NCI-H146 treated with DMSO at 0.1 percent for 48 hours (cell line): Measurements from ENCODE around the gene UPK3A.
"Not testable (repeated sequence)": the region's sequence is repeated elsewhere in the genome, so short reads cannot be mapped to it uniquely, and the experiment has no call there.

Experiments
- DNase-seq: peaks from one replicate; lab custom pipeline; 2025; ENCODE audit not compliant: unreplicated experiment; lab: John Stamatoyannopoulos, UW

Gene UPK3A

GRCh38 chr22:45254789-45255278 lies 29.9 kb upstream of the UPK3A start:
- no peak for DNase-seq

- DNase-seq: not testable (repeated sequence)
These were observed 26.8 kb upstream of the UPK3A start for GRCh38 chr22:45257941-45258340.

- DNase-seq: no peak
These were observed 24.9 kb upstream of the UPK3A start for GRCh38 chr22:45259754-45260394.

- not testable (repeated sequence) for DNase-seq
These were observed 24.4 kb upstream of the UPK3A start for GRCh38 chr22:45260395-45260759.

- no peak for DNase-seq
These were observed 23.2 kb upstream of the UPK3A start for GRCh38 chr22:45261407-45262088.

GRCh38 chr22:45262195-45262930 lies 22.4 kb upstream of the UPK3A start:
- no peak for DNase-seq

- no peak for DNase-seq
These were observed 21.8 kb upstream of the UPK3A start for GRCh38 chr22:45262931-45263462.

- DNase-seq: peak; percentile 14
These were observed 21.1 kb upstream of the UPK3A start for GRCh38 chr22:45263463-45264269.

GRCh38 chr22:45265535-45265934 lies 19.2 kb upstream of the UPK3A start:
- no peak for DNase-seq

- DNase-seq: peak; percentile 30
These were observed 16.4 kb upstream of the UPK3A start for GRCh38 chr22:45268167-45268957.

GRCh38 chr22:45268958-45269844 lies 15.5 kb upstream of the UPK3A start:
- DNase-seq: no peak

- DNase-seq: no peak
These were observed 14.4 kb upstream of the UPK3A start for GRCh38 chr22:45270095-45271020.

- no peak for DNase-seq
These were observed 13.0 kb upstream of the UPK3A start for GRCh38 chr22:45271667-45272201.

GRCh38 chr22:45272498-45272897 lies 12.3 kb upstream of the UPK3A start:
- DNase-seq: no peak

GRCh38 chr22:45273452-45274075 lies 11.2 kb upstream of the UPK3A start:
- DNase-seq: no peak

- DNase-seq: no peak
These were observed 8.1 kb upstream of the UPK3A start for GRCh38 chr22:45276507-45277105.

- DNase-seq: not testable (repeated sequence)
These were observed 7.0 kb upstream of the UPK3A start for GRCh38 chr22:45277720-45278119.
